ENCODE measurements around the gene ARHGEF2. TPM values are rescaled to one million over a fixed set of nuclear protein-coding genes. Genes with fewer than 3 reads are reported as not detected.
A peak's percentile ranks its signal among the peaks of the same experiment; 100 is the strongest.

ARHGEF2 gene
- total RNA-seq, 1 experiment from 2014 or later, result 90.1 TPM

DNA sequence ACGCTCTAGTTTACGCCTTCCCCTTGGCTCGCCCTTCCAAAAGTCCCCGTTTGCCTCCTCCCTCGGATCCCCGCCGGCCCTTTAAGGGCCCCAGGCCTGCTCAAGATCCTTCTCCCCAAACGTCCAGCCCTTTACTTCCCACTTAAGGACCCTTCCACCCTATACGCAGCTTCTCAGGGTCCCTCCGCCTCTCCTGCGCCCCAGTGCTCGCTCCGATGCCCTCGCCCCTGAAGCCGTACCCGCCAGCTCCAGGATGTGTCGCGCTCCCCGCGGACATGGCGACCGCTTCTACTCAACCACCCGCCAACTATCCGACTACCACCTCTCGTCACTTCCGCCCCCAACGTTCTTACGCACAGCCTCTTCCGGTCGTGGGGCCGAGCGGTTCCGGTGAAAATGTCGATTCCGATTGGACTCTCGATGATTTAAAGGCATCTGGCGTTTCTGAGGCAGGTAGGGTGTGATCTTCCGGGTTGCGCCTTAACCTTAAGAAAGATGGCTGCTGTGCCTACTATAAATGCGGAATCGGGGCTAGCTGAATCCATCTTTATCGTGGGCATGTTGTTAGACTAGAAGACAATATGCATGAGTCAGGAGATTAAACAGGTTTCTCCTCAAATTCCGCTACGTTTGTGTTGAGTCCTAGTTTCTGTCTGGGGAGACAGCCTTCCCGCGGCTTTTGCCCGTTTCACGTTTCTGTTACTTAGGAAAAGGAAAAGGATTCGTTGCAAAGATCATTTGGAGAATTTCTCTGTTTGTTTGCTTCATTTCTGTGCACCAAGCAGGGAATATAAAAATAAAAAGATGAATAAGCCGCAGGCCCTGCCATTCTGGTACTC, 44.0 kb downstream of the ARHGEF2 start, which contains the start of gene KHDC4 (continued):
- peak; percentile 39 for TF ChIP-seq ZBTB33 (IDR thresholded peaks at IDR 0.05; ENCODE audit: extremely low read depth, insufficient replicate concordance, low read length)
- TF ChIP-seq, protein P1, sequence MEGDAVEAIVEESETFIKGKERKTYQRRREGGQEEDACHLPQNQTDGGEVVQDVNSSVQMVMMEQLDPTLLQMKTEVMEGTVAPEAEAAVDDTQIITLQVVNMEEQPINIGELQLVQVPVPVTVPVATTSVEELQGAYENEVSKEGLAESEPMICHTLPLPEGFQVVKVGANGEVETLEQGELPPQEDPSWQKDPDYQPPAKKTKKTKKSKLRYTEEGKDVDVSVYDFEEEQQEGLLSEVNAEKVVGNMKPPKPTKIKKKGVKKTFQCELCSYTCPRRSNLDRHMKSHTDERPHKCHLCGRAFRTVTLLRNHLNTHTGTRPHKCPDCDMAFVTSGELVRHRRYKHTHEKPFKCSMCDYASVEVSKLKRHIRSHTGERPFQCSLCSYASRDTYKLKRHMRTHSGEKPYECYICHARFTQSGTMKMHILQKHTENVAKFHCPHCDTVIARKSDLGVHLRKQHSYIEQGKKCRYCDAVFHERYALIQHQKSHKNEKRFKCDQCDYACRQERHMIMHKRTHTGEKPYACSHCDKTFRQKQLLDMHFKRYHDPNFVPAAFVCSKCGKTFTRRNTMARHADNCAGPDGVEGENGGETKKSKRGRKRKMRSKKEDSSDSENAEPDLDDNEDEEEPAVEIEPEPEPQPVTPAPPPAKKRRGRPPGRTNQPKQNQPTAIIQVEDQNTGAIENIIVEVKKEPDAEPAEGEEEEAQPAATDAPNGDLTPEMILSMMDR (IDR thresholded peaks at IDR 0.05 in 2 of 3, conservative IDR thresholded peaks at IDR 0.05 in 1 of 3; ENCODE audit: borderline replicate concordance in 1 of 3, insufficient read depth in 1 of 3, low read depth in 2 of 3, low read length in 2 of 3), result 0 out of 6 replicates have a peak, but pooled peaks of 1 of the 3 experiments have one; percentile 6
- no peak for TF ChIP-seq SRF (IDR thresholded peaks at IDR 0.05; ENCODE audit: low read depth)
- TF ChIP-seq TCF7L2 (IDR thresholded peaks at IDR 0.05; ENCODE audit: borderline replicate concordance, extremely low read depth, insufficient read depth, insufficient read length), result peak; percentile 23
- TF ChIP-seq FOSL1 (IDR thresholded peaks at IDR 0.05; ENCODE audit: low read depth), result no peak

GRCh38 chr1:155933591-155934096, 44.7 kb downstream of the ARHGEF2 start:
- Histone ChIP-seq H3K27me3 (ENCODE audit: insufficient read depth, low read length) (no peaks in the 10 kb centered on the region), H3K27ac (ENCODE audit: low read depth, low read length) (peak overlapping the region; percentile 67), H3K9me3 (ENCODE audit: control insufficient read depth in 1 of 2, insufficient read depth in 1 of 2, low read depth in 1 of 2, low read length in 2 of 2) (no peaks in the 10 kb centered on the region), H4K20me1 (ENCODE audit: insufficient read depth) (peaks cover 28% of the 10 kb centered on the region; the same call in 1 of the 2 replicates), H3K9ac (ENCODE audit: low read length) (peak overlapping the region; percentile 97), H3K4me1 (ENCODE audit: control insufficient read depth in 1 of 2, insufficient read depth in 2 of 2, low read length in 2 of 2) (peaks cover 18 to 36% of the 10 kb centered on the region in 2 experiments), H3K9me2 (ENCODE audit: insufficient read depth) (no peaks in the 10 kb centered on the region), H3K79me2 (ENCODE audit: insufficient read depth, low read length) (peaks cover 55% of the 10 kb centered on the region), H3K4me3 (replicated peaks in 1 of 2; ENCODE audit: low read depth in 1 of 2, low read length in 2 of 2) (peak overlapping the region; percentile 99), H2AFZ (ENCODE audit: low read depth, low read length, poor library complexity, severe bottlenecking) (no peak overlapping the region), H3K4me2 (ENCODE audit: low read length) (peak overlapping the region; percentile 88), H3K36me3 (ENCODE audit: control insufficient read depth in 1 of 2, insufficient read depth in 2 of 2, low read length in 2 of 2) (peaks cover 35 to 46% of the 10 kb centered on the region in 2 experiments)
- RAD21 ChIA-PET (ENCODE audit: low non-redundant PET in 1 of 2, low total read pairs in 2 of 2, uncharacterized antibody in 2 of 2, unreplicated experiment in 2 of 2), result no interaction called here
- no TSS peak for BruUV-seq (replicated peaks)
- CTCF ChIA-PET, result interaction anchor here (2.6 to 2.7 kb wide), 2 partner anchors 56 to 133 kb away, joined by 6 to 7 read pairs; no protein-coding TSS in a partner anchor
- ATAC-seq (no peak), DNase-seq (ENCODE audit: low read depth, low spot score) (no peak)
- POLR2A ChIA-PET, result interaction anchor here (1.1 to 3.8 kb wide), 7 partner anchors 11 to 63 kb away, joined by 3 to 20 read pairs (median 7); no protein-coding TSS in a partner anchor
- intact Hi-C loops (cut with micrococcal nuclease), result no loop called here
- TF ChIP-seq CBX3 (IDR thresholded peaks at IDR 0.05; ENCODE audit: low read depth) (no peak), FOSL1 (IDR thresholded peaks at IDR 0.05; ENCODE audit: low read depth) (no peak), ATF3 (IDR thresholded peaks at IDR 0.05) (no peak), EZH2 (IDR thresholded peaks at IDR 0.05) (no peak), ZFX (IDR thresholded peaks at IDR 0.05) (no peak)
- TF ChIP-seq, protein P1 (IDR thresholded peaks at IDR 0.05 in 2 of 3, conservative IDR thresholded peaks at IDR 0.05 in 1 of 3; ENCODE audit: borderline replicate concordance in 1 of 3, insufficient read depth in 1 of 3, low read depth in 2 of 3, low read length in 2 of 3), result no peak
- TF ChIP-seq, protein P2, sequence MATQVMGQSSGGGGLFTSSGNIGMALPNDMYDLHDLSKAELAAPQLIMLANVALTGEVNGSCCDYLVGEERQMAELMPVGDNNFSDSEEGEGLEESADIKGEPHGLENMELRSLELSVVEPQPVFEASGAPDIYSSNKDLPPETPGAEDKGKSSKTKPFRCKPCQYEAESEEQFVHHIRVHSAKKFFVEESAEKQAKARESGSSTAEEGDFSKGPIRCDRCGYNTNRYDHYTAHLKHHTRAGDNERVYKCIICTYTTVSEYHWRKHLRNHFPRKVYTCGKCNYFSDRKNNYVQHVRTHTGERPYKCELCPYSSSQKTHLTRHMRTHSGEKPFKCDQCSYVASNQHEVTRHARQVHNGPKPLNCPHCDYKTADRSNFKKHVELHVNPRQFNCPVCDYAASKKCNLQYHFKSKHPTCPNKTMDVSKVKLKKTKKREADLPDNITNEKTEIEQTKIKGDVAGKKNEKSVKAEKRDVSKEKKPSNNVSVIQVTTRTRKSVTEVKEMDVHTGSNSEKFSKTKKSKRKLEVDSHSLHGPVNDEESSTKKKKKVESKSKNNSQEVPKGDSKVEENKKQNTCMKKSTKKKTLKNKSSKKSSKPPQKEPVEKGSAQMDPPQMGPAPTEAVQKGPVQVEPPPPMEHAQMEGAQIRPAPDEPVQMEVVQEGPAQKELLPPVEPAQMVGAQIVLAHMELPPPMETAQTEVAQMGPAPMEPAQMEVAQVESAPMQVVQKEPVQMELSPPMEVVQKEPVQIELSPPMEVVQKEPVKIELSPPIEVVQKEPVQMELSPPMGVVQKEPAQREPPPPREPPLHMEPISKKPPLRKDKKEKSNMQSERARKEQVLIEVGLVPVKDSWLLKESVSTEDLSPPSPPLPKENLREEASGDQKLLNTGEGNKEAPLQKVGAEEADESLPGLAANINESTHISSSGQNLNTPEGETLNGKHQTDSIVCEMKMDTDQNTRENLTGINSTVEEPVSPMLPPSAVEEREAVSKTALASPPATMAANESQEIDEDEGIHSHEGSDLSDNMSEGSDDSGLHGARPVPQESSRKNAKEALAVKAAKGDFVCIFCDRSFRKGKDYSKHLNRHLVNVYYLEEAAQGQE (IDR thresholded peaks at IDR 0.05; ENCODE audit: low read depth), result no peak
